H1 (cell line): Measurements from ENCODE around the gene NRXN3. TPM values are rescaled to one million over a fixed set of nuclear protein-coding genes. Genes with fewer than 3 reads are reported as not detected.

Experiments used
- CTCF ChIA-PET: fragments of 300-600 bp; sonication (Branson Sonifier 250); formaldehyde crosslinking; loops from one replicate; lab custom pipeline; 2021; ENCODE audit not compliant: partially characterized antibody; lab: Charles Lee
- POLR2A ChIA-PET: fragments of 300-600 bp; sonication (Branson Sonifier 250); formaldehyde crosslinking; loops from one replicate; lab custom pipeline; 2021; ENCODE audit warnings: inconsistent platforms; ENCODE audit not compliant: partially characterized antibody; lab: Charles Lee
- DNase-seq, 2 experiments: peaks; one replicate each; pipeline versions ENCODE4 v3.0.0 to v3.0.0-alpha.2; 2010 to 2022; ENCODE audit warnings: low spot score in 2 of 2, low read depth in 1 of 2, mixed read lengths in 1 of 2
- FAIRE-seq: peaks from 2 replicates; lab custom pipeline; 2011; peaks lifted over from hg19 to GRCh38; lab: Jason Lieb, UNC
- H2AFZ ChIP-seq: 2 replicates; pipeline ENCODE4 v1.8.1; 2012; ENCODE audit warnings: low read length, inconsistent platforms
- H2AK5ac ChIP-seq: 2 replicates; pipeline ENCODE4 v1.6.1; 2013; ENCODE audit warnings: low read depth, low read length
- H2BK120ac ChIP-seq: replicated peaks from 2 replicates; pipeline ENCODE3; 2013; ENCODE audit warnings: low read depth, low read length, inconsistent platforms
- H2BK12ac ChIP-seq: 2 replicates; pipeline ENCODE4 v1.6.1; 2013; ENCODE audit warnings: low read depth, low read length
- H2BK15ac ChIP-seq: 2 replicates; pipeline ENCODE4 v1.6.1; 2013; ENCODE audit warnings: low read length
- H2BK20ac ChIP-seq: 2 replicates; pipeline ENCODE4 v1.6.1; 2013; ENCODE audit warnings: low read length
- H2BK5ac ChIP-seq: 2 replicates; pipeline ENCODE4 v1.6.1; 2013; ENCODE audit warnings: low read depth, low read length
- H3K14ac ChIP-seq: 2 replicates; pipeline ENCODE4 v1.6.1; 2013; ENCODE audit warnings: inconsistent platforms; ENCODE audit not compliant: insufficient read length
- H3K18ac ChIP-seq: 2 replicates; pipeline ENCODE4 v1.6.1; 2013; ENCODE audit warnings: low read length; ENCODE audit errors: extremely low read depth
- H3K23ac ChIP-seq: 2 replicates; pipeline ENCODE4 v1.6.1; 2013; ENCODE audit warnings: inconsistent platforms; ENCODE audit not compliant: insufficient read length
- H3K23me2 ChIP-seq: 2 replicates; pipeline ENCODE4 v1.6.1; 2013; ENCODE audit warnings: low read depth, low read length
- H3K27ac ChIP-seq: 2 replicates; pipeline ENCODE4 v1.6.1; 2011; ENCODE audit warnings: low read depth, low read length, inconsistent platforms
- H3K27me3 ChIP-seq, 4 experiments: replicated peaks in 1 of 4; 1 replicate in 1 of 4; 2 replicates in 3 of 4; pipeline versions ENCODE4 v1.6.1 to v1.8.1; 2011 to 2013; ENCODE audit warnings: low read length in 3 of 4, mild to moderate bottlenecking in 3 of 4, inconsistent platforms in 2 of 4, mixed read lengths in 2 of 4, moderate library complexity in 1 of 4; ENCODE audit not compliant: control insufficient read depth in 3 of 4, insufficient read depth in 3 of 4; ENCODE audit errors: extremely low read depth in 1 of 4
- H3K36me3 ChIP-seq, 4 experiments: 2 replicates each; pipeline versions ENCODE4 v1.6.1 to v1.8.1; 2011 to 2013; ENCODE audit warnings: mild to moderate bottlenecking in 4 of 4, low read length in 3 of 4, moderate library complexity in 2 of 4, control low read depth in 1 of 4, inconsistent platforms in 1 of 4; ENCODE audit not compliant: insufficient read depth in 4 of 4, control insufficient read depth in 2 of 4
- H3K4ac ChIP-seq: replicated peaks from 2 replicates; pipeline ENCODE3; 2013; ENCODE audit warnings: low read length, low read depth, mixed read lengths, inconsistent platforms; ENCODE audit not compliant: insufficient read length
- H3K4me1 ChIP-seq, 4 experiments: replicated peaks in 1 of 4; 1 replicate in 1 of 4; 2 replicates in 3 of 4; pipeline versions ENCODE4 v1.6.1 to v1.8.1; 2011 to 2013; ENCODE audit warnings: low read length in 3 of 4, inconsistent platforms in 2 of 4, mixed read lengths in 1 of 4; ENCODE audit not compliant: insufficient read depth in 4 of 4, control insufficient read depth in 3 of 4
- H3K4me2 ChIP-seq, 2 experiments: 2 replicates each; pipeline versions ENCODE4 v1.6.1 to v1.8.1; 2011 to 2013; ENCODE audit warnings: low read depth in 2 of 2, low read length in 2 of 2, control low read depth in 1 of 2, inconsistent platforms in 1 of 2, mild to moderate bottlenecking in 1 of 2; ENCODE audit not compliant: insufficient read depth in 1 of 2
- H3K4me3 ChIP-seq, 4 experiments: fragments of 200-600, 300-600 bp in 1 of 4; sonication (generic), shearing (Covaris generic), sonication (Bioruptor Twin) in 1 of 4; 2 replicates each; pipeline versions ENCODE4 v1.5.1 to v1.8.1; 2011 to 2016; ENCODE audit warnings: low read length in 4 of 4, low read depth in 3 of 4, control low read depth in 2 of 4, inconsistent platforms in 2 of 4, mild to moderate bottlenecking in 2 of 4, mixed read lengths in 1 of 4, moderate library complexity in 1 of 4; ENCODE audit not compliant: insufficient read depth in 2 of 4; ENCODE audit errors: extremely low read depth in 1 of 4
- H3K56ac ChIP-seq: replicated peaks from 2 replicates; pipeline ENCODE3; 2013; ENCODE audit warnings: low read depth, mild to moderate bottlenecking, mixed read lengths, low read length, inconsistent platforms; ENCODE audit not compliant: insufficient read length
- H3K79me1 ChIP-seq: 2 replicates; pipeline ENCODE4 v1.6.1; 2013; ENCODE audit warnings: low read depth, low read length, control low read depth
- H3K79me2 ChIP-seq, 2 experiments: 2 replicates each; pipeline versions ENCODE4 v1.6.1 to v1.8.1; 2012 to 2013; ENCODE audit warnings: low read length in 2 of 2, mild to moderate bottlenecking in 2 of 2, inconsistent platforms in 1 of 2; ENCODE audit not compliant: insufficient read depth in 2 of 2, control insufficient read depth in 1 of 2
- H3K9ac ChIP-seq, 4 experiments: replicated peaks in 1 of 4; 1 replicate in 1 of 4; 2 replicates in 3 of 4; pipeline versions ENCODE4 v1.6.1 to v1.8.1; 2011 to 2013; ENCODE audit warnings: low read depth in 3 of 4, low read length in 3 of 4, control low read depth in 2 of 4, mild to moderate bottlenecking in 2 of 4, moderate library complexity in 2 of 4, inconsistent platforms in 1 of 4; ENCODE audit errors: extremely low read depth in 1 of 4
- H3K9me3 ChIP-seq, 2 experiments: 2 replicates each; pipeline versions ENCODE4 v1.6.1 to v1.8.1; 2012 to 2013; ENCODE audit warnings: mild to moderate bottlenecking in 2 of 2, moderate library complexity in 2 of 2, control low read depth in 1 of 2, inconsistent platforms in 1 of 2, low read depth in 1 of 2, low read length in 1 of 2, mixed read lengths in 1 of 2; ENCODE audit not compliant: insufficient read depth in 2 of 2
- H4K20me1 ChIP-seq, 2 experiments: replicated peaks in 1 of 2; 2 replicates each; pipeline versions ENCODE3 to v1.8.1; 2011 to 2013; ENCODE audit warnings: inconsistent platforms in 2 of 2, low read length in 2 of 2, mild to moderate bottlenecking in 1 of 2; ENCODE audit not compliant: insufficient read depth in 2 of 2, control insufficient read depth in 1 of 2
- H4K5ac ChIP-seq: 2 replicates; pipeline ENCODE4 v1.6.1; 2013; ENCODE audit warnings: low read length, low read depth, mixed read lengths, inconsistent platforms; ENCODE audit not compliant: insufficient read length
- H4K8ac ChIP-seq: 2 replicates; pipeline ENCODE4 v1.8.0; 2013; ENCODE audit warnings: mild to moderate bottlenecking, moderate library complexity, low read length, inconsistent platforms; ENCODE audit not compliant: insufficient read depth; ENCODE audit errors: extremely low read depth
- H4K91ac ChIP-seq: replicated peaks from 2 replicates; pipeline ENCODE3; 2013; ENCODE audit warnings: low read length, mixed read lengths, inconsistent platforms; ENCODE audit not compliant: insufficient read length
- CHD2 ChIP-seq: IDR thresholded peaks from 2 replicates; pipeline ENCODE4 v1.6.1; 2012; ENCODE audit warnings: low read length, improper control_type of control experiment
- SP2 ChIP-seq: IDR thresholded peaks from 2 replicates; pipeline ENCODE4 v1.6.1; 2012; ENCODE audit warnings: mild to moderate bottlenecking, low read length, inconsistent platforms
- WGBS, 2 experiments: shearing (Covaris generic) in 1 of 2; methylation state at CpG; one replicate each; pipeline versions ENCODE4 v1.1.6 to v1.1.7; 2013 to 2015; ENCODE audit warnings: low lambda C conversion rate in 2 of 2, mixed read lengths in 2 of 2, inconsistent platforms in 1 of 2, low coverage in 1 of 2, missing lambda C conversion rate in 1 of 2; ENCODE audit not compliant: insufficient replicate concordance in 2 of 2, insufficient coverage in 1 of 2, insufficient read length in 1 of 2; ENCODE audit errors: extremely low coverage in 1 of 2, missing lambda C conversion rate in 1 of 2; 5-methylcytosine and 5-hydroxymethylcytosine counted together
- polyA plus RNA-seq, 7 experiments: library from polyadenylated mRNA; depleted of rRNA in 3 of 7; stranded (reverse) in 5 of 7; unstranded in 2 of 7; fragments of >200 nt in 5 of 7; fragments of 200-250 nt in 2 of 7; gene quantifications; 1 replicate in 5 of 7; 2 replicates in 1 of 7; 4 replicates in 1 of 7; pipeline versions ENCODE4 v1.2.1 to v1.2.3, GENCODE V29; 2011 to 2013; ENCODE audit warnings: missing spikeins in 2 of 7, mixed read lengths in 2 of 7
- total RNA-seq: library from RNA; stranded (reverse); fragmentation: NEBNext Ultra II Directional; extraction: Animal tissue kit (Norgen Biotek cat#: 25700); gene quantifications from 2 replicates; pipeline ENCODE4 v1.2.1, GENCODE V29; 2021

Gene NRXN3
- total and polyA plus RNA-seq, 2 of the 8 experiments (the other 6 are each of a cell fraction or from before 2014, with no cell fraction given): 2.6 to 4.1 TPM

DNA sequence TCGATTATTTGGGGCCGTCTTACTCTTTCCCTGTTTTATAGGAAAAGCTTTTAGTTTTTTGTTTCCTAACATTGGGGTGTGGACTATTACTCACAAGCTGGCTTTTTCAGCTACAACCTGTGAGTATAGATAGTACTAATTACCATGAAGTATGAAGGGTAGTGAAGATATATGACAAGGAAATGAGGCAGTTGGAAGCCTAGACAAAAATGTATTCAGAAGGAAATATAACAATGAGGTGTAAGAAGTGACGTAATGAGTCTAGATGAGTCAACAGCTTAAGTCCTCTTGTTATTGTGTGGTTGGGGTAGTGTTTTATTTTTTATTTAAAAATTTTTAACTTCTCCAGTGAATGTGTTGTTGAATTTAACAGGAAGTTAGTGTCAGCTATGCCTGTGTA is 804.5 kb downstream of the NRXN3 start:
- H3K23ac ChIP-seq: no peak overlapping the region
- no peaks in the 10 kb centered on the region for H3K79me1 ChIP-seq
- no peak overlapping the region for H3K27ac ChIP-seq
- H4K91ac ChIP-seq: no peak overlapping the region
- no peaks in the 10 kb centered on the region for H3K27me3 ChIP-seq
- H3K36me3 ChIP-seq: no peaks in the 10 kb centered on the region
- no peak overlapping the region for H2AFZ ChIP-seq
- no peaks in the 10 kb centered on the region for H3K23me2 ChIP-seq
- no peak overlapping the region for H2BK12ac ChIP-seq
- no peak overlapping the region for H4K8ac ChIP-seq
- FAIRE-seq (no peak), DNase-seq (no peak)
- no peak overlapping the region for H2BK15ac ChIP-seq
- H3K9me3 ChIP-seq: no peaks in the 10 kb centered on the region
- no peaks in the 10 kb centered on the region for H3K79me2 ChIP-seq
- H3K56ac ChIP-seq: no peak overlapping the region
- H3K9ac ChIP-seq: no peak overlapping the region
- no peak overlapping the region for H3K4me2 ChIP-seq
- no peak overlapping the region for H3K14ac ChIP-seq
- no peak overlapping the region for H2BK20ac ChIP-seq
- H3K4me1 ChIP-seq: peaks cover 0 to 4% (median 0%) of the 10 kb centered on the region in 4 experiments; a peak in 1 of 7 replicates
- POLR2A ChIA-PET: no interaction called here
- WGBS, 2 experiments: 87% methylated on average over 3 of the region's 3 CpGs; no CpG with 5 or more reads in 1 of the 2 experiments
- no peak overlapping the region for H3K18ac ChIP-seq
- H2BK5ac ChIP-seq: no peak overlapping the region
- H4K20me1 ChIP-seq: no peaks in the 10 kb centered on the region
- CTCF ChIA-PET: interaction anchor here (0.9 to 2.3 kb wide), 5 partner anchors 9 to 18 kb away, joined by 3 to 7 read pairs (median 3); no protein-coding TSS in a partner anchor
- no peak for TF ChIP-seq SP2
- no peak for TF ChIP-seq CHD2
- H3K4ac ChIP-seq: no peak overlapping the region
- H2AK5ac ChIP-seq: no peak overlapping the region
- H4K5ac ChIP-seq: no peak overlapping the region
- no peak overlapping the region for H2BK120ac ChIP-seq
- no peak overlapping the region for H3K4me3 ChIP-seq
